Transverse colon (tissue), 4 donors: Measurements from ENCODE around the gene JHY.

Source experiments
- CTCF ChIP-seq, 5 experiments: fragments of 200-600 bp in 3 of 5; fragments of 450-650 bp in 2 of 5; sonication (generic) in 3 of 5; IDR thresholded peaks; 1 replicate in 2 of 5; 2 replicates in 3 of 5; pipeline ENCODE4 v1.5.1; 2016 to 2017; ENCODE audit warnings: antibody characterized with exemption in 5 of 5, inconsistent platforms in 3 of 5, mild to moderate bottlenecking in 2 of 5, moderate library complexity in 1 of 5
- EP300 ChIP-seq: sonication (generic); formaldehyde crosslinking; IDR thresholded peaks from one replicate; pipeline ENCODE4 v1.6.1; 2017; ENCODE audit warnings: antibody characterized with exemption, low read depth
- POLR2A ChIP-seq: fragments of 450-650 bp; IDR thresholded peaks from one replicate; pipeline ENCODE4 v1.6.1; 2016; ENCODE audit warnings: antibody characterized with exemption, mild to moderate bottlenecking, moderate library complexity
- POLR2AphosphoS5 ChIP-seq, 3 donors: sonication (generic); formaldehyde crosslinking; IDR thresholded peaks; one replicate each; pipeline ENCODE4 v1.6.1; 2016; ENCODE audit warnings: antibody characterized with exemption in 3 of 3

DNA sequence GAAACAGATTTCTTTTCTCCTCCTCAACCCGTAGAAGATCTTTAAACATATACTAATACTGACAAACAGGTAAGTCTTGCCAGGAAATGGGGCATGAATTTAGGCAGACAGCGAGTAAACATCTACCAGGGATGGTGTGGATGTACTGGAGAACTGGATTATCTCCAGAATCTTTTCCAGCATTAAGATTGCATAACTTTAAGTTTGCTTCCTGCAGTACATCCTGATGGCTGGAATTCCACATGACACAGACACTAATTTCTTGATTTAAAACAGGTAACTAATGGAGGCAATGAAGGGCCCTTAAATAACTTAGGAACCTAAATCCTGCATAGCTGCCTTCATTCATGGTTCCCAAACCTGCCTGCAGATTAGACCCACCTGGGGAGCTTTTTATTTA, 40.7 kb downstream of the JHY start:
- no peak for TF ChIP-seq CTCF (IDR thresholded peaks at IDR 0.05)
- no peak for TF ChIP-seq EP300
- no peak for TF ChIP-seq POLR2AphosphoS5 (IDR thresholded peaks at IDR 0.05)
- no peak for TF ChIP-seq POLR2A
